GM12878 (cell line): ENCODE data around the gene AP1M2. TPM values are rescaled to one million over a fixed set of nuclear protein-coding genes. Genes with fewer than 3 reads are reported as not detected.

ENCODE experiments used
- ATAC-seq: fragments of 200-7000 bp; cut with Tn5 transposase; 3 replicates; pipeline ENCODE4 v1.9.1; 2020; ENCODE audit warnings: mild to moderate bottlenecking, moderate library complexity
- BruUV-seq: library from RNA; stranded (reverse); fragments of 400-500 nt; replicated peaks from 2 replicates; lab custom pipeline; 2021; lab: Mats Ljungman, UMichigan
- CTCF ChIA-PET: fragments of 300-600 bp; sonication (Branson Sonifier 250); formaldehyde crosslinking; extraction: SDS; loops from one replicate; lab custom pipeline; 2021; ENCODE audit warnings: inconsistent platforms; lab: Yijun Ruan, JAX
- POLR2A ChIA-PET: fragments of 350-600 bp; formaldehyde crosslinking; extraction: SDS; loops from one replicate; lab custom pipeline; 2021; ENCODE audit warnings: inconsistent platforms; lab: Charles Lee
- RAD21 ChIA-PET: fragments of 300-600 bp; sonication (Branson Sonifier 250); formaldehyde crosslinking; loops from one replicate; lab custom pipeline; 2023; ENCODE audit warnings: antibody characterized with exemption; ENCODE audit not compliant: unreplicated experiment; lab: Charles Lee
- SMC1A ChIA-PET: fragments of 300-600 bp; sonication (Branson Sonifier 250); formaldehyde crosslinking; loops from one replicate; lab custom pipeline; 2023; ENCODE audit not compliant: unreplicated experiment, uncharacterized antibody; lab: Charles Lee
- DNase-seq: peaks from one replicate; pipeline ENCODE4 v3.0.0-alpha.2; 2011; ENCODE audit warnings: low read depth, low spot score
- FAIRE-seq: peaks from 3 replicates; lab custom pipeline; 2011; peaks lifted over from hg19 to GRCh38; lab: Jason Lieb, UNC
- H2AFZ ChIP-seq: 2 replicates; pipeline ENCODE4 v1.6.0; 2011; ENCODE audit warnings: low read depth, low read length, control low read depth; ENCODE audit not compliant: control insufficient read depth
- H3K27ac ChIP-seq: 2 replicates; pipeline ENCODE4 v1.5.1; 2011; ENCODE audit warnings: control low read depth; ENCODE audit not compliant: control insufficient read depth, insufficient read depth
- H3K27me3 ChIP-seq, 2 experiments: replicated peaks in 1 of 2; 2 replicates each; pipeline versions ENCODE4 v1.6.0 to v1.6.1; 2011; ENCODE audit warnings: low read length in 1 of 2; ENCODE audit not compliant: control insufficient read depth in 2 of 2, insufficient read depth in 2 of 2
- H3K36me3 ChIP-seq, 2 experiments: 2 replicates each; pipeline ENCODE4 v1.5.1; 2011; ENCODE audit warnings: low read length in 1 of 2; ENCODE audit not compliant: control insufficient read depth in 2 of 2, insufficient read depth in 2 of 2
- H3K4me1 ChIP-seq: 2 replicates; pipeline ENCODE4 v1.6.1; 2011; ENCODE audit warnings: mild to moderate bottlenecking, low read length, moderate library complexity, mixed read lengths; ENCODE audit not compliant: control insufficient read depth, insufficient read depth
- H3K4me2 ChIP-seq: 2 replicates; pipeline ENCODE4 v1.6.0; 2011; ENCODE audit warnings: control low read depth; ENCODE audit not compliant: control insufficient read depth, insufficient read depth
- H3K4me3 ChIP-seq: fragments of 200-600 bp; sonication (generic); 2 replicates; pipeline ENCODE4 v1.5.1; 2016
- H3K79me2 ChIP-seq: 2 replicates; pipeline ENCODE4 v1.6.0; 2011; ENCODE audit warnings: low read length; ENCODE audit not compliant: control insufficient read depth, insufficient read depth
- H3K9ac ChIP-seq: 2 replicates; pipeline ENCODE4 v1.8.0; 2011; ENCODE audit warnings: low read length, control low read depth, mixed read lengths; ENCODE audit not compliant: control insufficient read depth, insufficient read depth
- H3K9me3 ChIP-seq: replicated peaks from 3 replicates; pipeline ENCODE4 v1.5.1; 2011; ENCODE audit warnings: mild to moderate bottlenecking, low read length; ENCODE audit not compliant: control insufficient read depth, insufficient read depth
- H4K20me1 ChIP-seq: 2 replicates; pipeline ENCODE4 v1.6.0; 2011; ENCODE audit not compliant: control insufficient read depth, insufficient read depth
- BCLAF1 ChIP-seq: fragments of 450-650 bp; IDR thresholded peaks from 2 replicates; pipeline ENCODE4 v1.6.1; 2017; ENCODE audit warnings: antibody characterized with exemption, mild to moderate bottlenecking, moderate library complexity
- CTCF ChIP-seq, 3 experiments: IDR thresholded peaks in 2 of 3; conservative IDR thresholded peaks in 1 of 3; 2 replicates each; pipeline ENCODE4 v1.5.1; 2011; ENCODE audit warnings: low read depth in 3 of 3, low read length in 3 of 3, mild to moderate bottlenecking in 3 of 3, control low read depth in 2 of 3, moderate library complexity in 2 of 3, inconsistent platforms in 1 of 3, mixed read lengths in 1 of 3; ENCODE audit not compliant: control insufficient read depth in 2 of 3, insufficient read depth in 1 of 3; ENCODE audit errors: extremely low read depth in 1 of 3
- ESRRA ChIP-seq: IDR thresholded peaks from 2 replicates; pipeline ENCODE4 v1.6.1; 2012; ENCODE audit warnings: mild to moderate bottlenecking, low read length, improper control_type of control experiment
- EZH2 ChIP-seq: IDR thresholded peaks from 2 replicates; pipeline ENCODE4 v1.6.1; 2012; ENCODE audit warnings: low read depth, mild to moderate bottlenecking, control low read depth, inconsistent platforms, low read length, borderline replicate concordance; ENCODE audit not compliant: control insufficient read depth
- FOXM1 ChIP-seq: IDR thresholded peaks from 2 replicates; pipeline ENCODE4 v1.6.1; 2012; ENCODE audit warnings: low read depth, mild to moderate bottlenecking, inconsistent platforms, low read length, moderate library complexity
- HDGF ChIP-seq: fragments of 450-650 bp; IDR thresholded peaks from 2 replicates; pipeline ENCODE4 v1.6.1; 2016; ENCODE audit warnings: antibody characterized with exemption
- KDM1A ChIP-seq: fragments of 200-600 bp; sonication (generic); IDR thresholded peaks from 2 replicates; pipeline ENCODE4 v1.6.1; 2016; ENCODE audit warnings: borderline replicate concordance
- MAX ChIP-seq: IDR thresholded peaks from 2 replicates; pipeline ENCODE4 v1.6.1; 2012; ENCODE audit warnings: low read depth, low read length, improper control_type of control experiment
- WGBS: methylation state at CpG from one replicate; pipeline ENCODE4 v1.1.6; 2016; ENCODE audit warnings: low lambda C conversion rate; ENCODE audit not compliant: insufficient replicate concordance, insufficient coverage; ENCODE audit errors: missing lambda C conversion rate; 5-methylcytosine and 5-hydroxymethylcytosine counted together
- in situ Hi-C: fragments of 300-500 bp; cut with MboI; formaldehyde crosslinking; loops from 9 replicates; pipeline ENCODE4 v1.14.3; 2018; ENCODE audit warnings: mixed read lengths
- intact Hi-C: fragments of 100-400 bp; cut with micrococcal nuclease; formaldehyde crosslinking; loops from one replicate; pipeline ENCODE4 v1.14.2; 2022; ENCODE audit not compliant: unreplicated experiment
- polyA plus RNA-seq, 11 experiments: library from polyadenylated mRNA; depleted of rRNA in 4 of 11; unstranded in 6 of 11; stranded (reverse) in 5 of 11; fragments of >200 nt; fragmentation: Nextera tagmentation in 4 of 11; fragmentation: Illumina TruSeq in 1 of 11; extraction: Ambion mirVana in 4 of 11; extraction: Trizol in 1 of 11; gene quantifications; 1 replicate in 1 of 11; 2 replicates in 10 of 11; pipeline versions ENCODE4 v1.2.1 to v1.2.3, GENCODE V29; 2011 to 2016; ENCODE audit warnings: inconsistent platforms in 2 of 11, missing spikeins in 2 of 11, low read depth in 1 of 11
- total RNA-seq, 4 experiments: library from RNA; depleted of rRNA in 3 of 4; stranded (reverse); fragments of >200 nt in 3 of 4; fragmentation: Illumina TruSeq in 1 of 4; extraction: Trizol in 1 of 4; gene quantifications; 2 replicates each; pipeline versions ENCODE4 v1.2.1 to v1.2.3, GENCODE V29; 2013 to 2021
- TF ChIP-seq, protein P1 (sequence below): fragments of 450-650 bp; IDR thresholded peaks from 2 replicates; pipeline ENCODE4 v1.6.1; 2017; ENCODE audit warnings: borderline replicate concordance

AP1M2 gene
- total and polyA plus RNA-seq, 10 of the 15 experiments (the other 5 are each of a cell fraction or from before 2014, with no cell fraction given): 0.72 TPM; not detected in 9

DNA sequence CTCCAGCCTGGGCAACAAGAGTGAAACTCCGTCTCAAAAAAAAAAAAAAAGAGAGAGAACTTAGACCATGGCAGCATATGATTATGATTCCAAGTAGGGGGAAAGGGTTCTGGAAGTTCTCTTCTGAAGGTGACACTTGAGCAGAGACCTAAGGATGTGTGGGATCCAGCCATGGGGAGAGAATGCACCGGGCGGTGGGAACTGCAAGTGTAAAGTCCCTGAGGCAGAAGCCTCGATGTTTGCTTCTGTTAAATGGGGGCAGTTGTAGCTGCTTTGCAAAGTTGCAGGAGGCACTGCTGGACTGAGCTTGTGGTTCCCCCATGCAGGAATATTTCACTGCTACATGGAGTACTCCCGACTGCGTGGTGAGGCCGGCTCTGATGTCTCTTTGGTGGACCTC is 47.3 kb upstream of the AP1M2 start:
- Histone ChIP-seq H3K27ac (no peak overlapping the region), H3K4me2 (no peak overlapping the region), H3K4me1 (peaks cover 4% of the 10 kb centered on the region), H3K79me2 (no peaks in the 10 kb centered on the region), H4K20me1 (no peaks in the 10 kb centered on the region), H3K9ac (no peak overlapping the region), H3K36me3 (peaks cover 9 to 28% of the 10 kb centered on the region in 2 experiments; a peak in 3 of 4 replicates), H3K9me3 (no peaks in the 10 kb centered on the region), H3K27me3 (no peaks in the 10 kb centered on the region), H3K4me3 (no peak overlapping the region), H2AFZ (no peak overlapping the region)
- ChIA-PET RAD21 (no interaction called here), CTCF (interaction anchor here (1.5 to 3.0 kb wide), 2 partner anchors 10 to 53 kb away, joined by 3 to 7 read pairs; no protein-coding TSS in a partner anchor), POLR2A (no interaction called here), SMC1A (no interaction called here)
- FAIRE-seq: no peak
- intact Hi-C loops: no loop called here
- BruUV-seq: no TSS peak
- WGBS: 83% methylated on average over 6 of the region's 7 CpGs
- TF ChIP-seq EZH2 (no peak), ESRRA (no peak), MAX (no peak), HDGF (no peak), CTCF (IDR thresholded peaks at IDR 0.05 in 2 of 3, conservative IDR thresholded peaks at IDR 0.05 in 1 of 3; ENCODE audit: control insufficient read depth in 2 of 3, extremely low read depth in 1 of 3, insufficient read depth in 1 of 3, low read depth in 3 of 3, low read length in 3 of 3) (no peak), KDM1A (no peak), FOXM1 (no peak), BCLAF1 (no peak)
- TF ChIP-seq, protein P1, sequence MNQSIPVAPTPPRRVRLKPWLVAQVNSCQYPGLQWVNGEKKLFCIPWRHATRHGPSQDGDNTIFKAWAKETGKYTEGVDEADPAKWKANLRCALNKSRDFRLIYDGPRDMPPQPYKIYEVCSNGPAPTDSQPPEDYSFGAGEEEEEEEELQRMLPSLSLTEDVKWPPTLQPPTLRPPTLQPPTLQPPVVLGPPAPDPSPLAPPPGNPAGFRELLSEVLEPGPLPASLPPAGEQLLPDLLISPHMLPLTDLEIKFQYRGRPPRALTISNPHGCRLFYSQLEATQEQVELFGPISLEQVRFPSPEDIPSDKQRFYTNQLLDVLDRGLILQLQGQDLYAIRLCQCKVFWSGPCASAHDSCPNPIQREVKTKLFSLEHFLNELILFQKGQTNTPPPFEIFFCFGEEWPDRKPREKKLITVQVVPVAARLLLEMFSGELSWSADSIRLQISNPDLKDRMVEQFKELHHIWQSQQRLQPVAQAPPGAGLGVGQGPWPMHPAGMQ: no peak
- DNase-seq: no peak
- no peak for ATAC-seq
- in situ Hi-C loops: no loop called here
